IMR-90 (cell line): ENCODE data around the gene RAD21L1. TPM values are rescaled to one million over a fixed set of nuclear protein-coding genes. Genes with fewer than 3 reads are reported as not detected.

Source experiments
- ATAC-seq: fragments of 200-7000 bp; cut with Tn5 transposase; 2 replicates; pipeline ENCODE4 v1.9.1; 2020; ENCODE audit warnings: low read depth, mild to moderate bottlenecking, moderate library complexity
- BruUV-seq: library from RNA; stranded (reverse); fragments of 400-500 nt; replicated peaks from 2 replicates; lab custom pipeline; 2021; lab: Mats Ljungman, UMichigan
- CTCF ChIA-PET: fragments of 300-600 bp; formaldehyde crosslinking; extraction: SDS; loops from one replicate; lab custom pipeline; 2021; ENCODE audit warnings: antibody characterized with exemption; lab: Yijun Ruan, JAX
- POLR2A ChIA-PET: fragments of 300-600 bp; sonication (Branson Sonifier 250); formaldehyde crosslinking; loops from one replicate; lab custom pipeline; 2022; ENCODE audit warnings: antibody characterized with exemption; ENCODE audit not compliant: unreplicated experiment; lab: Charles Lee
- DNase-seq: peaks from one replicate; pipeline ENCODE4 v3.0.0; 2013
- H2AFZ ChIP-seq: replicated peaks from 2 replicates; pipeline ENCODE3; 2013; ENCODE audit warnings: low read length, mild to moderate bottlenecking; ENCODE audit not compliant: poor library complexity
- H2AK5ac ChIP-seq: 2 replicates; pipeline ENCODE4 v1.6.1; 2013; ENCODE audit warnings: low read depth, low read length, inconsistent platforms
- H2AK9ac ChIP-seq: replicated peaks from 2 replicates; pipeline ENCODE3; 2013; ENCODE audit warnings: mild to moderate bottlenecking, low read depth, low read length, moderate library complexity; ENCODE audit not compliant: poor library complexity
- H2BK120ac ChIP-seq: 2 replicates; pipeline ENCODE4 v1.6.1; 2013; ENCODE audit warnings: low read depth, low read length, inconsistent platforms
- H2BK15ac ChIP-seq: 3 replicates; pipeline ENCODE4 v1.6.1; 2013; ENCODE audit warnings: low read depth, low read length, inconsistent platforms
- H2BK20ac ChIP-seq: 2 replicates; pipeline ENCODE4 v1.6.1; 2013; ENCODE audit warnings: low read depth, mild to moderate bottlenecking, inconsistent platforms, low read length, moderate library complexity
- H2BK5ac ChIP-seq: 2 replicates; pipeline ENCODE4 v1.6.1; 2013; ENCODE audit warnings: mild to moderate bottlenecking, low read depth, low read length, inconsistent platforms; ENCODE audit not compliant: poor library complexity, severe bottlenecking
- H3K14ac ChIP-seq: replicated peaks from 2 replicates; pipeline ENCODE4 v1.6.1; 2013; ENCODE audit warnings: low read depth, low read length, inconsistent platforms
- H3K18ac ChIP-seq: 2 replicates; pipeline ENCODE4 v1.6.1; 2013; ENCODE audit warnings: low read depth, low read length, control low read depth
- H3K23ac ChIP-seq: 2 replicates; pipeline ENCODE4 v1.6.1; 2013; ENCODE audit warnings: low read depth, low read length, inconsistent platforms
- H3K27ac ChIP-seq: 2 replicates; pipeline ENCODE4 v1.5.1; 2013; ENCODE audit warnings: mild to moderate bottlenecking, control low read depth, low read length; ENCODE audit not compliant: insufficient read depth
- H3K27me3 ChIP-seq: 2 replicates; pipeline ENCODE4 v1.6.1; 2013; ENCODE audit warnings: low read length; ENCODE audit not compliant: control insufficient read depth, insufficient read depth
- H3K36me3 ChIP-seq: 2 replicates; pipeline ENCODE4 v1.6.1; 2013; ENCODE audit warnings: low read length, mixed read lengths; ENCODE audit not compliant: control insufficient read depth, insufficient read depth
- H3K4ac ChIP-seq: 2 replicates; pipeline ENCODE4 v1.6.1; 2013; ENCODE audit warnings: low read depth, low read length, inconsistent platforms
- H3K4me1 ChIP-seq: 2 replicates; pipeline ENCODE4 v1.6.1; 2013; ENCODE audit warnings: low read length, mixed read lengths; ENCODE audit not compliant: control insufficient read depth, insufficient read depth
- H3K4me2 ChIP-seq: 2 replicates; pipeline ENCODE4 v1.6.1; 2013; ENCODE audit warnings: low read depth, mild to moderate bottlenecking, control low read depth, low read length, moderate library complexity
- H3K4me3 ChIP-seq: 2 replicates; pipeline ENCODE4 v1.5.1; 2013; ENCODE audit warnings: low read depth, mild to moderate bottlenecking, control low read depth, low read length, moderate library complexity; ENCODE audit not compliant: insufficient read depth
- H3K56ac ChIP-seq: 2 replicates; pipeline ENCODE4 v1.6.1; 2013; ENCODE audit warnings: low read length, inconsistent platforms; ENCODE audit not compliant: insufficient read depth; ENCODE audit errors: extremely low read depth
- H3K79me1 ChIP-seq, 2 experiments: 2 replicates each; pipeline ENCODE4 v1.6.1; 2013; ENCODE audit warnings: low read length in 2 of 2, inconsistent platforms in 1 of 2, low read depth in 1 of 2
- H3K9ac ChIP-seq: 2 replicates; pipeline ENCODE4 v1.6.1; 2013; ENCODE audit warnings: low read depth, low read length, control low read depth
- H3K9me1 ChIP-seq: 2 replicates; pipeline ENCODE4 v1.6.1; 2013; ENCODE audit warnings: low read length, inconsistent platforms; ENCODE audit not compliant: insufficient read depth
- H3K9me3 ChIP-seq: 2 replicates; pipeline ENCODE4 v1.6.1; 2013; ENCODE audit warnings: low read length; ENCODE audit not compliant: control insufficient read depth, insufficient read depth
- H4K20me1 ChIP-seq: 2 replicates; pipeline ENCODE4 v1.6.1; 2013; ENCODE audit warnings: low read length, inconsistent platforms; ENCODE audit not compliant: insufficient read depth
- H4K5ac ChIP-seq: 2 replicates; pipeline ENCODE4 v1.6.1; 2013; ENCODE audit warnings: mild to moderate bottlenecking, low read depth, low read length, control low read depth
- H4K8ac ChIP-seq, 2 experiments: 2 replicates each; pipeline ENCODE4 v1.6.1; 2013; ENCODE audit warnings: low read depth in 2 of 2, low read length in 2 of 2, control low read depth in 1 of 2, inconsistent platforms in 1 of 2
- H4K91ac ChIP-seq: 2 replicates; pipeline ENCODE4 v1.6.1; 2013; ENCODE audit warnings: low read depth, low read length, inconsistent platforms; ENCODE audit not compliant: insufficient read depth
- BHLHE40 ChIP-seq: fragments of 150-350 bp; IDR thresholded peaks from 2 replicates; pipeline ENCODE4 v1.6.1; 2016; ENCODE audit warnings: mild to moderate bottlenecking, low read depth, low read length
- CEBPB ChIP-seq: IDR thresholded peaks from 2 replicates; pipeline ENCODE4 v1.6.1; 2012; ENCODE audit warnings: low read depth, low read length, improper control_type of control experiment
- CHD1 ChIP-seq: IDR thresholded peaks from 2 replicates; pipeline ENCODE4 v1.6.1; 2012; ENCODE audit warnings: low read depth, low read length, improper control_type of control experiment
- FOS ChIP-seq: fragments of 150-350 bp; IDR thresholded peaks from 2 replicates; pipeline ENCODE4 v1.6.1; 2016; ENCODE audit warnings: low read depth, low read length
- MAZ ChIP-seq: IDR thresholded peaks from 2 replicates; pipeline ENCODE4 v1.6.1; 2012; ENCODE audit warnings: low read depth, mild to moderate bottlenecking, low read length, improper control_type of control experiment, moderate library complexity, borderline replicate concordance
- MXI1 ChIP-seq: IDR thresholded peaks from 2 replicates; pipeline ENCODE4 v1.6.1; 2012; ENCODE audit warnings: low read depth, mild to moderate bottlenecking, low read length, moderate library complexity, borderline replicate concordance
- POLR2A ChIP-seq: IDR thresholded peaks from 2 replicates; pipeline ENCODE4 v1.6.1; 2012; ENCODE audit warnings: mild to moderate bottlenecking, low read depth, low read length
- RAD21 ChIP-seq: IDR thresholded peaks from 2 replicates; pipeline ENCODE4 v1.6.1; 2012; ENCODE audit warnings: low read length, improper control_type of control experiment
- RCOR1 ChIP-seq: IDR thresholded peaks from 2 replicates; pipeline ENCODE4 v1.6.1; 2012; ENCODE audit warnings: mild to moderate bottlenecking, low read length, improper control_type of control experiment; ENCODE audit not compliant: insufficient replicate concordance
- RFX5 ChIP-seq: IDR thresholded peaks from 2 replicates; pipeline ENCODE4 v1.8.0; 2012; ENCODE audit warnings: low read depth, mild to moderate bottlenecking, low read length, moderate library complexity
- SMC3 ChIP-seq: fragments of 150-350 bp; IDR thresholded peaks from 2 replicates; pipeline ENCODE4 v1.6.1; 2016; ENCODE audit warnings: low read depth, mild to moderate bottlenecking, antibody characterized with exemption, low read length, moderate library complexity
- WGBS, 2 experiments: methylation state at CpG; one replicate each; pipeline versions ENCODE4 v1.1.5 to v1.1.7; 2013; ENCODE audit warnings: missing lambda C conversion rate in 2 of 2; ENCODE audit not compliant: insufficient read length in 1 of 2; ENCODE audit errors: extremely low coverage in 2 of 2; 5-methylcytosine and 5-hydroxymethylcytosine counted together
- dilution Hi-C: fragments of 300-500 bp; cut with HindIII; formaldehyde crosslinking; loops from one replicate; pipeline ENCODE4 v1.14.3; 2018; ENCODE audit warnings: low sequenced_read_pairs; ENCODE audit not compliant: unreplicated experiment
- in situ Hi-C: fragments of 300-500 bp; cut with MboI; formaldehyde crosslinking; loops from 3 replicates; pipeline ENCODE4 v1.14.3; 2019; ENCODE audit warnings: low sequenced_read_pairs, inconsistent platforms, mixed read lengths
- intact Hi-C: fragments of 100-400 bp; cut with micrococcal nuclease; formaldehyde crosslinking; loops from 2 replicates; pipeline ENCODE4 v1.10.0; 2022
- polyA plus RNA-seq, 3 experiments: library from polyadenylated mRNA; depleted of rRNA; stranded (reverse); fragments of >200 nt; gene quantifications; 2 replicates each; pipeline ENCODE4 v1.2.3, GENCODE V29; 2012; ENCODE audit warnings: low replicate concordance in 1 of 3
- total RNA-seq: library from RNA; depleted of rRNA; stranded (reverse); fragments of >200 nt; gene quantifications from 2 replicates; pipeline ENCODE4 v1.2.3, GENCODE V29; 2012
- TF ChIP-seq, protein P1 (sequence below): conservative IDR thresholded peaks from 2 replicates; pipeline ENCODE4 v1.5.1; 2012; ENCODE audit warnings: mild to moderate bottlenecking, low read depth, low read length, improper control_type of control experiment
- TF ChIP-seq, protein P2 (sequence below): fragments of 150-350 bp; IDR thresholded peaks from 2 replicates; pipeline ENCODE4 v1.6.1; 2017; ENCODE audit warnings: mild to moderate bottlenecking, antibody characterized with exemption, low read length, low read depth
- TF ChIP-seq, protein P3 (sequence below): fragments of 150-350 bp; IDR thresholded peaks from 2 replicates; pipeline ENCODE4 v1.6.1; 2016; ENCODE audit warnings: low read depth, mild to moderate bottlenecking, low read length, moderate library complexity, borderline replicate concordance

RAD21L1 gene
- total and polyA plus RNA-seq, 2 of the 4 experiments (the other 2 are of a cell fraction), result not detected

DNA sequence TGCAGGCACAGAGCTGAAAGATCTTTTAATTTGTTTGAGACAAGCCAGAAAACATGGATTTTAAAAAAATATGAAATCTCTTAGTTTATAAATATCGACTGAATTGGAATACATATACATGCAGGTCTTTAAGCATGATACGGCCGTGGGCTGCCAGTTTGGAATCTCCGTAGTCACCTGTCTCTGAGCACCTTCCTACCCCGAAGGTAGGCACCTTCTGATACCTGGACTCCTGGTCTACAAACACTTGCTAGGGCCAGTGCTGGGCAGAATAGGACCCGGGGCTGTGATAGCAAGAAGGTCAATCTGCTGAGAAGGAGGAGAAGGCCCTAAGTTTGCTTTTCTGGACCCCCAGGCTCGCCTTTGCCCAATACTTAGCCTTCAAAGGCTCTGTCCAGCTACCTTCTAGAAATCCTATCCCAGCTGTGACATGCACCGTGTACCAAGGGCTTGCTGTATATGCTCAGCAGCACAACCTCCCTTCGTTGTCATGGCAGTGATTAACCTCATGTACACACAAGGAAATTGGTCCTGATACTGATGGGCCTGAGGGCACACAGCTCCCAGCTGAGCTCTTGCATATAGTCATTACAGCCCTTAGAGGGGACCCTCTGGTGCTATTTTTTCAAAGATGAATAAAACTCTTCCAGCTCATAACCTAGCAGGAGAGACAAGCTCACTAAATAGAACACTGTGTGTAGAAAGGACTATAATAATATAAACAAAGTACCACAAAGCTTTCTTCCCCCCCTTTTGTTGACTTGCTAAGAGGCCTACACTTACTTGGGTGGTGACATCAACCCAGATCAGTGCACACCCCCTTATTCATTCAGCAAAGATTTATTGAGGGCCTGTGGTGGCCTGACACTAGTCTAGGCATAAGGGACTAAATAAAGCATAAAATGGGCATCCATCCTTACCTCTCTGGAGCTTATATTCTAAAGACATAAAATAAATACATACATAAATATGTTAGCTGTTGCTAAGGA, 58.0 kb downstream of the RAD21L1 start:
- Histone ChIP-seq H3K27ac (no peak overlapping the region), H2BK15ac (no peak overlapping the region), H4K91ac (no peak overlapping the region), H3K9me3 (no peaks in the 10 kb centered on the region), H3K4me3 (no peak overlapping the region), H3K4me1 (peaks cover 7% of the 10 kb centered on the region; the same call in 1 of the 2 replicates), H2BK20ac (no peak overlapping the region), H3K4me2 (no peak overlapping the region), H2BK120ac (no peak overlapping the region), H3K27me3 (no peaks in the 10 kb centered on the region), H3K9me1 (peaks cover 13% of the 10 kb centered on the region), H3K23ac (no peak overlapping the region), H3K18ac (no peak overlapping the region), H3K9ac (no peak overlapping the region), H3K79me1 (peaks cover 0 to 13% of the 10 kb centered on the region in 2 experiments; a peak in 2 of 4 replicates), H4K8ac (no peak overlapping the region), H4K5ac (no peak overlapping the region), H4K20me1 (peaks cover 14% of the 10 kb centered on the region), H2AK5ac (no peak overlapping the region), H3K4ac (no peak overlapping the region), H2AK9ac (no peak overlapping the region), H3K14ac (no peak overlapping the region), H2BK5ac (no peak overlapping the region), H3K36me3 (no peaks in the 10 kb centered on the region; the same call in 1 of the 2 replicates), H2AFZ (no peak overlapping the region), H3K56ac (no peak overlapping the region)
- ChIA-PET POLR2A (no interaction called here), CTCF (interaction anchor here (0.6 to 1.5 kb wide), 2 partner anchors 9 to 17 kb away, joined by 4 read pairs; no protein-coding TSS in a partner anchor)
- intact Hi-C loops, result no loop called here
- BruUV-seq, result no TSS peak
- dilution Hi-C loops, result no loop called here
- in situ Hi-C loops, result no loop called here
- no peak for ATAC-seq
- 66% methylated on average over 3 of the region's 9 CpGs; no CpG with 5 or more reads in 1 of the 2 experiments for WGBS, 2 experiments
- peak; percentile 30 for DNase-seq
- TF ChIP-seq MXI1 (no peak), POLR2A (no peak), FOS (no peak), CEBPB (no peak), RCOR1 (no peak), BHLHE40 (no peak), RFX5 (no peak), RAD21 (no peak), MAZ (no peak), SMC3 (no peak), CHD1 (no peak)
- TF ChIP-seq, protein P1, sequence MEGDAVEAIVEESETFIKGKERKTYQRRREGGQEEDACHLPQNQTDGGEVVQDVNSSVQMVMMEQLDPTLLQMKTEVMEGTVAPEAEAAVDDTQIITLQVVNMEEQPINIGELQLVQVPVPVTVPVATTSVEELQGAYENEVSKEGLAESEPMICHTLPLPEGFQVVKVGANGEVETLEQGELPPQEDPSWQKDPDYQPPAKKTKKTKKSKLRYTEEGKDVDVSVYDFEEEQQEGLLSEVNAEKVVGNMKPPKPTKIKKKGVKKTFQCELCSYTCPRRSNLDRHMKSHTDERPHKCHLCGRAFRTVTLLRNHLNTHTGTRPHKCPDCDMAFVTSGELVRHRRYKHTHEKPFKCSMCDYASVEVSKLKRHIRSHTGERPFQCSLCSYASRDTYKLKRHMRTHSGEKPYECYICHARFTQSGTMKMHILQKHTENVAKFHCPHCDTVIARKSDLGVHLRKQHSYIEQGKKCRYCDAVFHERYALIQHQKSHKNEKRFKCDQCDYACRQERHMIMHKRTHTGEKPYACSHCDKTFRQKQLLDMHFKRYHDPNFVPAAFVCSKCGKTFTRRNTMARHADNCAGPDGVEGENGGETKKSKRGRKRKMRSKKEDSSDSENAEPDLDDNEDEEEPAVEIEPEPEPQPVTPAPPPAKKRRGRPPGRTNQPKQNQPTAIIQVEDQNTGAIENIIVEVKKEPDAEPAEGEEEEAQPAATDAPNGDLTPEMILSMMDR, result no peak
- TF ChIP-seq, protein P2, sequence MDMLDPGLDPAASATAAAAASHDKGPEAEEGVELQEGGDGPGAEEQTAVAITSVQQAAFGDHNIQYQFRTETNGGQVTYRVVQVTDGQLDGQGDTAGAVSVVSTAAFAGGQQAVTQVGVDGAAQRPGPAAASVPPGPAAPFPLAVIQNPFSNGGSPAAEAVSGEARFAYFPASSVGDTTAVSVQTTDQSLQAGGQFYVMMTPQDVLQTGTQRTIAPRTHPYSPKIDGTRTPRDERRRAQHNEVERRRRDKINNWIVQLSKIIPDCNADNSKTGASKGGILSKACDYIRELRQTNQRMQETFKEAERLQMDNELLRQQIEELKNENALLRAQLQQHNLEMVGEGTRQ, result no peak
- TF ChIP-seq, protein P3, sequence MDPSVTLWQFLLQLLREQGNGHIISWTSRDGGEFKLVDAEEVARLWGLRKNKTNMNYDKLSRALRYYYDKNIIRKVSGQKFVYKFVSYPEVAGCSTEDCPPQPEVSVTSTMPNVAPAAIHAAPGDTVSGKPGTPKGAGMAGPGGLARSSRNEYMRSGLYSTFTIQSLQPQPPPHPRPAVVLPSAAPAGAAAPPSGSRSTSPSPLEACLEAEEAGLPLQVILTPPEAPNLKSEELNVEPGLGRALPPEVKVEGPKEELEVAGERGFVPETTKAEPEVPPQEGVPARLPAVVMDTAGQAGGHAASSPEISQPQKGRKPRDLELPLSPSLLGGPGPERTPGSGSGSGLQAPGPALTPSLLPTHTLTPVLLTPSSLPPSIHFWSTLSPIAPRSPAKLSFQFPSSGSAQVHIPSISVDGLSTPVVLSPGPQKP, result no peak
